ENCODE data around the gene PLCB3.

- no peak for TF ChIP-seq CTCF (IDR thresholded peaks at IDR 0.05; ENCODE audit: low read length)
- no peak for TF ChIP-seq EZH2 (IDR thresholded peaks at IDR 0.05; ENCODE audit: borderline replicate concordance, low read length)
These were observed 43.1 kb upstream of the PLCB3 start for GRCh38 chr11:64208086-64208795.

Data from OCI-LY1 (cell line).